Measurements from ENCODE around the gene DBX1.
"Not testable (repeated sequence)": the region's sequence is repeated elsewhere in the genome, so short reads cannot be mapped to it uniquely, and the experiment has no call there.

Gene DBX1

DNA sequence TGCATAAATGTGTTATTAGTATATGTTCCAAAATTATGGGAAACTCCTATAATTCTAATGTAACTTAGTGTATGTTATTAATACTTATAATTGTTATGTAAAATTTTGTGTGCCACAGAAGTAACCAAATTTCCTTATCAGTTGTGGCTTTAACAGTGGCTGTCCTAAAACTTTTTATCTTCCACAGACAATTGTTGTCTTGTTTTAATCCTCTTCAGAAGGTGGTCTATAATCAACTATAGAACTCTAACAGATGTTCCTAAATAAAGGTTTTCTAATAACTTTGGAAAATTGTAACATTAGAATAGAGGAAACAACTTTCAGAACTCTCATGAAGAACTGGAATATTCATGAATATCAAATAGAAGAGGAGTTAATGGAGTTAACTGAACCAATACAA is 44.4 kb upstream of the DBX1 start:
- no peak for DNase-seq (ENCODE audit: extremely low spot score)
- ChIA-PET POLR2A (no interaction called here), CTCF (no interaction called here)
- TF ChIP-seq NFRKB (IDR thresholded peaks at IDR 0.05) = no peak

DNA sequence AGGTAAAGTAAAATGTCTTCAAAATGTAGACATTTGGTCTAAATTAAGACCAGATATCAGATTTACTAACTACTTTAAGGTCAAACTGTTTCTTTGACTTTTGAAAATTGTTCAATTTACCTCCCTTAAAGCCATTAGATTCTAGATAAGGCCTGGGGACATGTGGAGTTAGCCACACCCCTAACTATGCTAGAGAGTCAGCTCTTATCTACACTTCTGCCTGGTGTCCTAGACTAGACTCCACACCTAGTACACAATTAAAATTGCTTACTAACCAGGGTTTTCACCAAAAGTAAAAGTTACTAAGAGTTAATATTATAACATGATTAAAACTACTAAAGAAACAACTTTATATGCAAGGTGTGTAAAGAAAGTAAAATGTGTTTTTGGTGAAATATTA is 43.6 kb upstream of the DBX1 start:
- CTCF ChIA-PET = no interaction called here

DNA sequence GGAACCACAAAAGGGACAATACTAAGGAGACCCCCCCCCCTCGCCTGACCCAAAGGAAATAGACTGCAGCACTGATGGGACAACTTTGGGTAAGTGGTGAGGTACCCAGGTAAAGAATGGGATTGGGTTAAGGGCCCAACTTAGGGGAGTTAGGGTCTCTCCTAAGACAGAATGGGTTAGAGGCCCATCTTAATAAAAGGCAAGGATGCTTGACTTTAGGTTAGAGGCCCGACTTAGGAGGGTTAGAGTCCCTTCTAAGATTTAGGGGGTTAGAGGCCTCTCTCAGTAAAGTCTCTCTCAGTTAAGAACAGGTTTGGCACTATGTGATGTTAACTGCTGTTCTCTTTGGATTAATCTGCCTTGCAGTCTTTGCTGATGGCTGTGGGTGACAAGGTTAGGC is 41.0 kb upstream of the DBX1 start:
- no peak for TF ChIP-seq ZNF384 (IDR thresholded peaks at IDR 0.05)
- TF ChIP-seq L3MBTL2 (conservative IDR thresholded peaks at IDR 0.05) = no peak
- TF ChIP-seq FOXM1 (IDR thresholded peaks at IDR 0.05; ENCODE audit: borderline replicate concordance) = no peak
- TF ChIP-seq ARNT (IDR thresholded peaks at IDR 0.05) = no peak
- TF ChIP-seq NFRKB (IDR thresholded peaks at IDR 0.05) = no peak
- TF ChIP-seq FOXA1 (IDR thresholded peaks at IDR 0.05) = no peak
- no peak for TF ChIP-seq CTBP1 (IDR thresholded peaks at IDR 0.05; ENCODE audit: borderline replicate concordance)
- TF ChIP-seq TARDBP (IDR thresholded peaks at IDR 0.05) = no peak
- TF ChIP-seq SP1 (IDR thresholded peaks at IDR 0.05) = no peak
- no peak for TF ChIP-seq ELF4 (IDR thresholded peaks at IDR 0.05)
- TF ChIP-seq, protein P1, sequence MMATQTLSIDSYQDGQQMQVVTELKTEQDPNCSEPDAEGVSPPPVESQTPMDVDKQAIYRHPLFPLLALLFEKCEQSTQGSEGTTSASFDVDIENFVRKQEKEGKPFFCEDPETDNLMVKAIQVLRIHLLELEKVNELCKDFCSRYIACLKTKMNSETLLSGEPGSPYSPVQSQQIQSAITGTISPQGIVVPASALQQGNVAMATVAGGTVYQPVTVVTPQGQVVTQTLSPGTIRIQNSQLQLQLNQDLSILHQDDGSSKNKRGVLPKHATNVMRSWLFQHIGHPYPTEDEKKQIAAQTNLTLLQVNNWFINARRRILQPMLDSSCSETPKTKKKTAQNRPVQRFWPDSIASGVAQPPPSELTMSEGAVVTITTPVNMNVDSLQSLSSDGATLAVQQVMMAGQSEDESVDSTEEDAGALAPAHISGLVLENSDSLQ (IDR thresholded peaks at IDR 0.05) = no peak
- TF ChIP-seq SUZ12 (IDR thresholded peaks at IDR 0.05) = no peak
- no peak for TF ChIP-seq HDGF (IDR thresholded peaks at IDR 0.05; ENCODE audit: borderline replicate concordance)
- no peak for TF ChIP-seq LEF1 (IDR thresholded peaks at IDR 0.05; ENCODE audit: borderline replicate concordance)
- TF ChIP-seq FOXK2 (IDR thresholded peaks at IDR 0.05) = no peak
- no peak for TF ChIP-seq BHLHE40 (IDR thresholded peaks at IDR 0.05; ENCODE audit: borderline replicate concordance)
- ChIA-PET POLR2A (no interaction called here), CTCF (no interaction called here)
- no peak for DNase-seq (ENCODE audit: extremely low spot score)

More for the DNA sequence above, 43.6 kb upstream of the DBX1 start:
- POLR2A ChIA-PET = no interaction called here
- no peak for DNase-seq (ENCODE audit: extremely low spot score)
- TF ChIP-seq ARNT (IDR thresholded peaks at IDR 0.05) = no peak
- no peak for TF ChIP-seq FOXK2 (IDR thresholded peaks at IDR 0.05)
- no peak for TF ChIP-seq ELF4 (IDR thresholded peaks at IDR 0.05)
- TF ChIP-seq FOXA1 (IDR thresholded peaks at IDR 0.05) = no peak
- TF ChIP-seq ZNF384 (IDR thresholded peaks at IDR 0.05) = no peak
- no peak for TF ChIP-seq SUZ12 (IDR thresholded peaks at IDR 0.05)
- no peak for TF ChIP-seq LEF1 (IDR thresholded peaks at IDR 0.05; ENCODE audit: borderline replicate concordance)
- no peak for TF ChIP-seq HDGF (IDR thresholded peaks at IDR 0.05; ENCODE audit: borderline replicate concordance)
- no peak for TF ChIP-seq SP1 (IDR thresholded peaks at IDR 0.05)
- TF ChIP-seq, protein P1 (IDR thresholded peaks at IDR 0.05) = no peak
- TF ChIP-seq CTBP1 (IDR thresholded peaks at IDR 0.05; ENCODE audit: borderline replicate concordance) = no peak
- TF ChIP-seq L3MBTL2 (conservative IDR thresholded peaks at IDR 0.05) = no peak
- no peak for TF ChIP-seq BHLHE40 (IDR thresholded peaks at IDR 0.05; ENCODE audit: borderline replicate concordance)
- no peak for TF ChIP-seq TARDBP (IDR thresholded peaks at IDR 0.05)
- no peak for TF ChIP-seq NFRKB (IDR thresholded peaks at IDR 0.05)
- TF ChIP-seq FOXM1 (IDR thresholded peaks at IDR 0.05; ENCODE audit: borderline replicate concordance) = no peak

DNA sequence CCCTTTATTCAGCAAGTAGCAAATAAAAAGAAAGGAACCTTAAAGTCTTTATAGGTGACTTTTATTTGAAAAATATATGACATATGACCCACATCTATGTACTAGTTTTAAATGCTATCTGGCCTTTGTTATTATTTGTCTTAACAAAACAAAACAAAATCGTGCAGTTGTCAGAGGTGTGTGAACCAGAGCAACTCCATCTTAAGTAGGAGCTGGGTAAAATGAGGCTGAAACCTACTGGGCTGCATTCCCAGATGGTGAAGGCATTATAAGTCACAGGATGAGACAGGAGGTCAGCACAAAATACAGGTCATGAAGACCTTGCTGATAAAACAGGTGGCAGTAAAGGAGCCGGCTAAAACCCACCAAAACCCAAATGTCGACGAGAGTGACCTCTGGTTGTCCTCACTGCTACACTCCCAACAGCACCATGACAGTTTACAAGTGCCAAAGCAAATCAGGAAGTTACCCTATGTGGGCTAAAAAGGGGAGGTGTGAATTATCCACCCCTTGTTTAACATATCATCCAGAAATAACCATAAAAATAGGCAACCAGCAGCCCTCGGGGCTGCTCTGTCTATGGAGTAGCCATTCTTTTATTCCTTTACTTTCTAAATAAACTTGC is 40.2 kb upstream of the DBX1 start:
- DNase-seq (ENCODE audit: extremely low spot score); POLR2A ChIA-PET; CTCF ChIA-PET: not testable (repeated sequence)

DNA sequence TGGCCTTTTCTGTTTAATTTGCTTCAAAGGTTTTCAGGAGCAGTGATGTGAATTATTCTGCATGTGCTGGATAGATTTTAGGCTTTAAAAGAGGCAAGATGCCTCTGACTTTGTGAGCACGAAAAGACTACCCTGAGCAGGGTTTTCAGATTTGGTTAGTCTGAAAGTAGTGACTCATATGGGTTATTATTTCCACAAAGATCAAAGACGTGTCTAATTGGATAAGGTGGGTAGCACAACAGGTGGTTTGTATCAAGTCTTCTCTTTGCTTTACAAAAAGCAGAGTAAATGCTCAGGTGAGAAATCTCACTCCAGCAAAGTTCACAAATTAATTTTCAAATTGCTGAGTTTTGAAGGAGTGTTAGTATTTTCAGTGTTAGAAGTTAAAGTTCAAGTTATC is 37.6 kb upstream of the DBX1 start:
- CTCF ChIA-PET = no interaction called here
- no peak for DNase-seq (ENCODE audit: extremely low spot score)
- POLR2A ChIA-PET = no interaction called here
- TF ChIP-seq FOXK2 (IDR thresholded peaks at IDR 0.05) = no peak
- TF ChIP-seq LEF1 (IDR thresholded peaks at IDR 0.05; ENCODE audit: borderline replicate concordance) = no peak
- no peak for TF ChIP-seq FOXM1 (IDR thresholded peaks at IDR 0.05; ENCODE audit: borderline replicate concordance)
- no peak for TF ChIP-seq SUZ12 (IDR thresholded peaks at IDR 0.05)
- TF ChIP-seq ELF4 (IDR thresholded peaks at IDR 0.05) = no peak
- no peak for TF ChIP-seq SP1 (IDR thresholded peaks at IDR 0.05)
- TF ChIP-seq FOXA1 (IDR thresholded peaks at IDR 0.05) = no peak
- TF ChIP-seq ZNF384 (IDR thresholded peaks at IDR 0.05) = no peak
- no peak for TF ChIP-seq NFRKB (IDR thresholded peaks at IDR 0.05)
- no peak for TF ChIP-seq TARDBP (IDR thresholded peaks at IDR 0.05)
- TF ChIP-seq, protein P1 (IDR thresholded peaks at IDR 0.05) = no peak
- TF ChIP-seq BHLHE40 (IDR thresholded peaks at IDR 0.05; ENCODE audit: borderline replicate concordance) = no peak
- no peak for TF ChIP-seq HDGF (IDR thresholded peaks at IDR 0.05; ENCODE audit: borderline replicate concordance)

DNA sequence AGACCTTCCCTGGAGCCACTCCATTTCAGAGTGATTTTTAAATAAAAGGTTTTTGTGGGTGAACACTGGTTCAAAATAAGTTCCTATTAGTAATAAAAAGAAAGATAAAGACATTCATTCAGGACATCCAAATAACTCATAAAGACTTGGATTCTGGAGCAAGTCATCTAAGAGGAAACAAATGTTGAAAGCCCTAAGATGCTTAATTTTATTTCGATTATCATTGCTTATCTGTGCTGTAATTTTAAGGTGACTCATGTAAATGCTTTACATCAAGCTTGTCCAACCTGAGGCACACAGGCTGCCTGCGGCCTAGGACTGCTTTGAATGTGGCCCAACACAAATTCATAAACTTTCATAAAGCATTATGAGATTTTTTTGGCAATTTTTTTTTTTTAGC is 34.2 kb upstream of the DBX1 start:
- CTCF ChIA-PET = no interaction called here
- POLR2A ChIA-PET = no interaction called here
- TF ChIP-seq FOXM1 (IDR thresholded peaks at IDR 0.05; ENCODE audit: borderline replicate concordance) = no peak
- TF ChIP-seq ARNT (IDR thresholded peaks at IDR 0.05) = no peak
- TF ChIP-seq ELF4 (IDR thresholded peaks at IDR 0.05) = no peak
- no peak for TF ChIP-seq HDGF (IDR thresholded peaks at IDR 0.05; ENCODE audit: borderline replicate concordance)
- no peak for TF ChIP-seq CTBP1 (IDR thresholded peaks at IDR 0.05; ENCODE audit: borderline replicate concordance)
- TF ChIP-seq FOXK2 (IDR thresholded peaks at IDR 0.05) = no peak
- no peak for TF ChIP-seq SUZ12 (IDR thresholded peaks at IDR 0.05)
- TF ChIP-seq FOXA1 (IDR thresholded peaks at IDR 0.05) = no peak
- no peak for TF ChIP-seq SP1 (IDR thresholded peaks at IDR 0.05)
- no peak for TF ChIP-seq BHLHE40 (IDR thresholded peaks at IDR 0.05; ENCODE audit: borderline replicate concordance)
- no peak for TF ChIP-seq ZNF384 (IDR thresholded peaks at IDR 0.05)
- TF ChIP-seq, protein P1 (IDR thresholded peaks at IDR 0.05) = no peak
- no peak for TF ChIP-seq NFRKB (IDR thresholded peaks at IDR 0.05)
- no peak for TF ChIP-seq L3MBTL2 (conservative IDR thresholded peaks at IDR 0.05)
- TF ChIP-seq LEF1 (IDR thresholded peaks at IDR 0.05; ENCODE audit: borderline replicate concordance) = no peak
- no peak for TF ChIP-seq TARDBP (IDR thresholded peaks at IDR 0.05)
- no peak for DNase-seq (ENCODE audit: extremely low spot score)

Measured in HEK293T (cell line).